IPS-20b (cell line): ENCODE data around the gene SYNJ2.
"Not testable (repeated sequence)": the region's sequence is repeated elsewhere in the genome, so short reads cannot be mapped to it uniquely, and the experiment has no call there.

Experiments used
- H3K27ac ChIP-seq: one replicate; pipeline ENCODE4 v1.5.1; 2013; ENCODE audit warnings: low read length
- H3K27me3 ChIP-seq: 2 replicates; pipeline ENCODE4 v1.6.1; 2013; ENCODE audit warnings: mild to moderate bottlenecking, low read length, inconsistent platforms; ENCODE audit not compliant: insufficient read depth
- H3K36me3 ChIP-seq: 2 replicates; pipeline ENCODE4 v1.6.1; 2013; ENCODE audit warnings: low read depth, mild to moderate bottlenecking, inconsistent platforms, low read length, moderate library complexity; ENCODE audit not compliant: insufficient read depth
- H3K4me1 ChIP-seq: 2 replicates; pipeline ENCODE4 v1.6.1; 2013; ENCODE audit warnings: mild to moderate bottlenecking, control low read depth, inconsistent platforms, low read length, moderate library complexity; ENCODE audit not compliant: insufficient read depth
- H3K4me3 ChIP-seq: 2 replicates; pipeline ENCODE4 v1.5.1; 2013; ENCODE audit warnings: mild to moderate bottlenecking, low read length, inconsistent platforms
- H3K9ac ChIP-seq: 2 replicates; pipeline ENCODE4 v1.6.1; 2013; ENCODE audit warnings: low read depth, mild to moderate bottlenecking, inconsistent platforms, low read length, moderate library complexity
- H3K9me3 ChIP-seq: 2 replicates; pipeline ENCODE4 v1.6.1; 2013; ENCODE audit warnings: mild to moderate bottlenecking, low read depth, low read length, inconsistent platforms; ENCODE audit not compliant: insufficient read depth

The SYNJ2 gene, protein sequence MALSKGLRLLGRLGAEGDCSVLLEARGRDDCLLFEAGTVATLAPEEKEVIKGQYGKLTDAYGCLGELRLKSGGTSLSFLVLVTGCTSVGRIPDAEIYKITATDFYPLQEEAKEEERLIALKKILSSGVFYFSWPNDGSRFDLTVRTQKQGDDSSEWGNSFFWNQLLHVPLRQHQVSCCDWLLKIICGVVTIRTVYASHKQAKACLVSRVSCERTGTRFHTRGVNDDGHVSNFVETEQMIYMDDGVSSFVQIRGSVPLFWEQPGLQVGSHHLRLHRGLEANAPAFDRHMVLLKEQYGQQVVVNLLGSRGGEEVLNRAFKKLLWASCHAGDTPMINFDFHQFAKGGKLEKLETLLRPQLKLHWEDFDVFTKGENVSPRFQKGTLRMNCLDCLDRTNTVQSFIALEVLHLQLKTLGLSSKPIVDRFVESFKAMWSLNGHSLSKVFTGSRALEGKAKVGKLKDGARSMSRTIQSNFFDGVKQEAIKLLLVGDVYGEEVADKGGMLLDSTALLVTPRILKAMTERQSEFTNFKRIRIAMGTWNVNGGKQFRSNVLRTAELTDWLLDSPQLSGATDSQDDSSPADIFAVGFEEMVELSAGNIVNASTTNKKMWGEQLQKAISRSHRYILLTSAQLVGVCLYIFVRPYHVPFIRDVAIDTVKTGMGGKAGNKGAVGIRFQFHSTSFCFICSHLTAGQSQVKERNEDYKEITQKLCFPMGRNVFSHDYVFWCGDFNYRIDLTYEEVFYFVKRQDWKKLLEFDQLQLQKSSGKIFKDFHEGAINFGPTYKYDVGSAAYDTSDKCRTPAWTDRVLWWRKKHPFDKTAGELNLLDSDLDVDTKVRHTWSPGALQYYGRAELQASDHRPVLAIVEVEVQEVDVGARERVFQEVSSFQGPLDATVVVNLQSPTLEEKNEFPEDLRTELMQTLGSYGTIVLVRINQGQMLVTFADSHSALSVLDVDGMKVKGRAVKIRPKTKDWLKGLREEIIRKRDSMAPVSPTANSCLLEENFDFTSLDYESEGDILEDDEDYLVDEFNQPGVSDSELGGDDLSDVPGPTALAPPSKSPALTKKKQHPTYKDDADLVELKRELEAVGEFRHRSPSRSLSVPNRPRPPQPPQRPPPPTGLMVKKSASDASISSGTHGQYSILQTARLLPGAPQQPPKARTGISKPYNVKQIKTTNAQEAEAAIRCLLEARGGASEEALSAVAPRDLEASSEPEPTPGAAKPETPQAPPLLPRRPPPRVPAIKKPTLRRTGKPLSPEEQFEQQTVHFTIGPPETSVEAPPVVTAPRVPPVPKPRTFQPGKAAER (N-terminal part only)

GRCh38 chr6:157981395-157982101 lies at the start of gene SYNJ2:
SYNJ2 (plus strand) TSS chr6:157981863; CDS start chr6:157981962, 99 bp downstream.
- Histone ChIP-seq H3K4me3 (peak within 1 kb of the TSS; percentile 69), H3K27me3 (peaks cover 42% of the 10 kb centered on the region), H3K9ac (peak within 1 kb of the TSS; percentile 36; the same call in 1 of the 2 replicates), H3K9me3 (no peaks in the 10 kb centered on the region), H3K36me3 (no peaks in the 10 kb centered on the region), H3K4me1 (peaks cover 25% of the 10 kb centered on the region), H3K27ac (no peak within 1 kb of the TSS)

GRCh38 chr6:157935786-157936185 lies 45.9 kb upstream of the SYNJ2 start:
- Histone ChIP-seq H3K4me3 (no peak overlapping the region), H3K36me3 (peaks cover 90% of the 10 kb centered on the region), H3K27me3 (no peaks in the 10 kb centered on the region), H3K27ac (no peak overlapping the region), H3K4me1 (peaks cover 10% of the 10 kb centered on the region; the same call in 1 of the 2 replicates), H3K9me3 (no peaks in the 10 kb centered on the region), H3K9ac (no peak overlapping the region)

GRCh38 chr6:157937318-157937717 lies 44.3 kb upstream of the SYNJ2 start:
- H3K4me3 ChIP-seq: no peak overlapping the region
- H3K27ac ChIP-seq: no peak overlapping the region
- H3K9me3 ChIP-seq: no peaks in the 10 kb centered on the region
- H3K27me3 ChIP-seq: no peaks in the 10 kb centered on the region
- no peak overlapping the region for H3K9ac ChIP-seq
- H3K36me3 ChIP-seq: peaks cover 96% of the 10 kb centered on the region
- H3K4me1 ChIP-seq: no peaks in the 10 kb centered on the region

DNA sequence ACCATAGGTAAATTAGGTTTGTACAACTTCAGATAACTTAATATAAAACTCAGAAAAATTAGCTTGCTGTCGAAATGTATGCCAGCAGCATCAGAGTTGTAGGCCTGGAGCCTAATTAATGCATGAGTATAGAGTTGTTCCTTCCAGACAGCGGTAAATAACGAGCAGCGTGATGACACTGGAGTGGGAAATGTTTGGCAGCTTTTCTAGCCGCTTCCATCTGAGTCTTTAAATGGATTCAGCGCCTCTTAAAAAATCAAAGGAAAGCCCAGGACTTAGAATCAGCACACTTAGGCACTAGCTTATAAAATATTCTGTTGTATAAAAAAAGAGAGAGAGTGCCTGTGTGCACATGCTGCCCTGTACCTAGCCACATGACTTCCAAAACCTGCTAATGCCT lies 43.7 kb upstream of the SYNJ2 start:
- Histone ChIP-seq H3K9ac (no peak overlapping the region), H3K36me3 (peaks cover 96% of the 10 kb centered on the region), H3K4me1 (no peaks in the 10 kb centered on the region), H3K27me3 (no peaks in the 10 kb centered on the region), H3K9me3 (no peaks in the 10 kb centered on the region), H3K4me3 (no peak overlapping the region), H3K27ac (no peak overlapping the region)

GRCh38 chr6:157940375-157941036 lies 41.2 kb upstream of the SYNJ2 start:
- H3K4me1 ChIP-seq, H3K9me3 ChIP-seq, H3K27ac ChIP-seq, H3K9ac ChIP-seq, H3K27me3 ChIP-seq, H3K4me3 ChIP-seq: not testable (repeated sequence)
- peaks cover 97% of the 10 kb centered on the region for H3K36me3 ChIP-seq

DNA sequence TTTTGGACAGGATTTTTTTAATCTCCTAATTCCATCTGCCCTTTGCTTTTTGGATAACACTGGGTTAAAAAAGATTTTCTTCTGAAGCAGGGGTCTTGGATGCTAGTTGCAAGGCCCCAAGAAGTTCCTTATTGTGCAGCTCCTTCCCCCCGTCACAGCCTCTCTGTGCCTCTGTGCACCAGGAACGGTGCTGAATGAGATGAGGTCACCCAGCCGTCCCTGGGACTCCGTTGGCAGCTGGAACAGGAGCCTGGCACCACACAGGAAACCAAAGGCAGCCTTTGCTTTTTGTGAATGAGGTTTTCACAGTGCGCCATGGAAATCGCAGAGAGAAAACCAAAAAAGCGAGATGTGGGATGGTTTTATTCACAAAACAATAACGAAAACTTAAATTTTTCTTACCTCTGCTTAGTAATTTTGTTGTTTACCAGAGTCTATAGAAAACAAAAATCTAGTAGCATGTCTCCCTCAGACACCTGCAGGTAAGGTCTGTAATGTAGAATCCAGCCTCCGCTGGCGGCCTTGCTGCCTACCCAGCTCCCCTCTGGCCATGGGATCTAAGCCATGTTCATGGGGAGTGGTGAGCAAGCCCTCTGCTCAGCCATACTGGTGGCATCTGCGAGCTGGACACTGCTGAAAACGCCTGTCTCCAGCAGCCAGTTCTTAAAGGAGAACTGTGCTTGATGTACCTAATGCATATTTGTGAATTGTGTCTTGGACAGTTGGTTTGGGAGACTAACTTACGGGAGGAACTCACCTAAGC lies 40.4 kb upstream of the SYNJ2 start:
- H3K36me3 ChIP-seq: peaks cover 90% of the 10 kb centered on the region
- H3K4me1 ChIP-seq: no peaks in the 10 kb centered on the region
- no peaks in the 10 kb centered on the region for H3K27me3 ChIP-seq
- no peaks in the 10 kb centered on the region for H3K9me3 ChIP-seq
- no peak overlapping the region for H3K27ac ChIP-seq
- H3K4me3 ChIP-seq: no peak overlapping the region
- H3K9ac ChIP-seq: no peak overlapping the region

GRCh38 chr6:157942351-157942750 lies 39.3 kb upstream of the SYNJ2 start:
- H3K36me3 ChIP-seq: peaks cover 79% of the 10 kb centered on the region
- H3K9ac ChIP-seq: no peak overlapping the region
- H3K4me1 ChIP-seq: no peaks in the 10 kb centered on the region
- no peak overlapping the region for H3K27ac ChIP-seq
- no peaks in the 10 kb centered on the region for H3K9me3 ChIP-seq
- no peak overlapping the region for H3K4me3 ChIP-seq
- no peaks in the 10 kb centered on the region for H3K27me3 ChIP-seq

DNA sequence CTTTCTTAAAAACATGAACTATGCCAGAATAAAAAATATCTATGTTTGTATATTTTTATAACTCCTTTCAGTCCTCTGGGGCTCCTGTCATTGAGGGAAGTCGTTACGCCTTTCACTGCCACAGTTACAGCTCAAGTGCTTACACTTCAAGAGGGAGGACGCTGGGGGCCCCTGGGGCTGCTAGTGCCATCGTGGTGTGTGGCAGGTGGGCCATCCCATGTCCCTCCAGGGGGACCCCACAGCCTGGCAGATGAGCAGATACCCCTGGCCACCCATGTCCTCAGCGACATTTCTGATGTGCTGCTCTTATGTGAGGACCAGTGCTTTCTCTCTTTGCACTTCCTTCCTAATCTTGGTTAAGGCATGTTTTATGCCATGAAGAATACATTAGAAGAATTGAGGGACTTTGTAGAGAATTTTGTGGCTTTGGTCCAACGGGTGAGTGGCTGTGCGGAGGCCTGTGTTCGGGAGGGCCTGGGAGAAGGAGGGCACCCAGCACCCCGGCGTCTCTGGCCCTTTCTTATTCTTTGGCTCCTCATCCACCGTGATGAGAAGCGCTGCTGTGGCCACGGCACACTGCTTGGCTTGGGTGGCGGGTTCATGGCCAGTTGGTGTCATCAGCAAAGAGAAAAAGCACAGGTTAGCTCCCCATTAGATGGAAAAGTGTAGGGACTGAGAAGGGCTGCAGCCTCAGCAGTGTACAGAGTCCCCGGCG lies 38.3 kb upstream of the SYNJ2 start:
- Histone ChIP-seq H3K9me3 (no peaks in the 10 kb centered on the region), H3K27ac (no peak overlapping the region), H3K36me3 (peaks cover 69% of the 10 kb centered on the region), H3K27me3 (no peaks in the 10 kb centered on the region), H3K4me3 (no peak overlapping the region), H3K9ac (no peak overlapping the region), H3K4me1 (no peaks in the 10 kb centered on the region)

GRCh38 chr6:157943964-157944283 lies 37.7 kb upstream of the SYNJ2 start:
- Histone ChIP-seq H3K4me3 (no peak overlapping the region), H3K4me1 (no peaks in the 10 kb centered on the region), H3K36me3 (peaks cover 64% of the 10 kb centered on the region), H3K9ac (no peak overlapping the region), H3K27ac (no peak overlapping the region), H3K9me3 (no peaks in the 10 kb centered on the region), H3K27me3 (no peaks in the 10 kb centered on the region)
